HG03378 (cell line): ENCODE results near the gene TRPV4.

Experiments used
- ATAC-seq: cut with Tn5 transposase; IDR thresholded peaks from one replicate; pipeline ENCODE4 v1.9.1; 2021; ENCODE audit warnings: mild to moderate bottlenecking, moderate library complexity; ENCODE audit not compliant: unreplicated experiment

TRPV4 gene

GRCh38 chr12:109829667-109830066 is 3.5 kb downstream of the TRPV4 start:
- ATAC-seq = no peak

GRCh38 chr12:109828754-109829511 is 4.3 kb downstream of the TRPV4 start:
- ATAC-seq = no peak

- ATAC-seq = no peak
Observed at GRCh38 chr12:109827566-109828550, 5.3 kb downstream of the TRPV4 start.

- ATAC-seq = no peak
Observed at GRCh38 chr12:109827080-109827479, 6.1 kb downstream of the TRPV4 start.

GRCh38 chr12:109824731-109825130 is 8.5 kb downstream of the TRPV4 start:
- no peak for ATAC-seq

GRCh38 chr12:109822951-109823411 is 10.2 kb downstream of the TRPV4 start:
- no peak for ATAC-seq

GRCh38 chr12:109822416-109822815 is 10.8 kb downstream of the TRPV4 start:
- no peak for ATAC-seq

GRCh38 chr12:109821968-109822367 is 11.2 kb downstream of the TRPV4 start:
- ATAC-seq = no peak

- ATAC-seq = no peak
Observed at GRCh38 chr12:109820816-109821381, 12.3 kb downstream of the TRPV4 start.

GRCh38 chr12:109818905-109819500 is 14.2 kb downstream of the TRPV4 start:
- no peak for ATAC-seq

- ATAC-seq = no peak
Observed at GRCh38 chr12:109818253-109818652, 14.9 kb downstream of the TRPV4 start.

GRCh38 chr12:109817627-109818231 is 15.5 kb downstream of the TRPV4 start:
- no peak for ATAC-seq

- no peak for ATAC-seq
Observed at GRCh38 chr12:109816870-109817269, 16.3 kb downstream of the TRPV4 start.

- ATAC-seq = no peak
Observed at GRCh38 chr12:109815757-109816617, 17.2 kb downstream of the TRPV4 start.

- ATAC-seq = no peak
Observed at GRCh38 chr12:109815225-109815624, 18.0 kb downstream of the TRPV4 start.

- no peak for ATAC-seq
Observed at GRCh38 chr12:109814600-109815150, 18.5 kb downstream of the TRPV4 start.

- no peak for ATAC-seq
Observed at GRCh38 chr12:109813810-109814416, 19.3 kb downstream of the TRPV4 start.

- no peak for ATAC-seq
Observed at GRCh38 chr12:109811624-109811995, 21.6 kb downstream of the TRPV4 start.
